HG03520 (cell line): Measurements from ENCODE around the gene MDFIC2.
"Not testable (repeated sequence)": the region's sequence is repeated elsewhere in the genome, so short reads cannot be mapped to it uniquely, and the experiment has no call there.

Source experiments
- ATAC-seq: cut with Tn5 transposase; IDR thresholded peaks from one replicate; pipeline ENCODE4 v1.9.1; 2021; ENCODE audit warnings: mild to moderate bottlenecking, moderate library complexity; ENCODE audit not compliant: unreplicated experiment

The MDFIC2 gene

DNA sequence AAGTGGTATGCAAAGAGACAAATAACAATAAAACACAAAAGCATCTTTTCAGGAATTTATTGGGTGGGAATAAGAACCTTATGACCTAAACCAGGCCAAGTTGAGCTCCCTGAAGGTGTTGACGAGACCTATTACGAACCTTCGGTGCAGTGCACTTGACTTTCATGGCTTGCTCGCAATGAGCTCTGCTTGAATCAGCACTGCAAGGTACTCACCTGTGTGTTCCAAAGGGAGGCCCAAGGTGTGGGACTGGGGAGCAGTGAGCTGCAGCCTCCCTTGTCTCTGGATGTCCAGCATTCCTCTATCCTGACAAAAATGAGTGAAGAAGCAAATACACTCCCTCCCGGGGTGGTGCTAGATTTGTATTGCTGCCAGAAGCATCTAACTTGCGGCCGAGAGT, at the start of gene MDFIC2:
Gene MDFIC2 (minus strand): TSS at position 303 of the 400 bp plus-strand sequence. CDS start 665 bp downstream, outside the sequence.
- ATAC-seq = no peak

DNA sequence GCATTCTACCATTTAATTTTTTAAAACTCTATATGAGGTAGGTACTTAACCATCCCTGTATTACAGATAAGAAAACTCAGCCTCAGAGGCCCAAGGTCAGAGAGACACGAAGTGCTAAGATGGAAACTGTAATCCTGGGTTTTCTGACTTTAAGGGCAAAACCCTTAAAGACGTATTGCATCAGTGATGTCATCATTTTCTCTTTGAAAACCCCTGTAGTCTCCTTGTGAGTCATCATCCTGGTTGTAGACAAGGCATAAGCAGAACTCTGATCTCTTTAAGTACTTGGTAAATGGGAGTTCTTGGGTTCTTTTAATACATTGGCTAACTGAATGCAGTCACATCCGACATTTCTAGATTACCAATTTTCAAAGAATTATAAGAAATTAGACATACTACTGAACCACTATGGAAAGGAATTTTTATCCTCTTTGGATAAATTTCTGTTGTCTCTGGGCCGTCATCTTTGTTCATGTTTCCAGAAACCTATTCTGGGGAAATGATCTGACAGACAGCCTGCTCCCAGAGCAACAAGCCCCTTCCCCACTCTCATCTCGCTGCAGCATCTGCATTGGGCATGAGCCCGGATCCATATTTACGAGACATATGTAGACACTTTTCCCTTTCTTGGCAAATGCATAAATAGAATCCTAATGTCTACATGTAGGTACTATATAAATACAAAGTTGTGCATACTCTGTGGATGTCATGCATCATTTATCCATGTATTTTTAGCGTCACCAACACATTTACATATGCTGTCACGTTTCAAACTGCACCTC, 48.7 kb upstream of the MDFIC2 start:
- peak; percentile 98 for ATAC-seq

DNA sequence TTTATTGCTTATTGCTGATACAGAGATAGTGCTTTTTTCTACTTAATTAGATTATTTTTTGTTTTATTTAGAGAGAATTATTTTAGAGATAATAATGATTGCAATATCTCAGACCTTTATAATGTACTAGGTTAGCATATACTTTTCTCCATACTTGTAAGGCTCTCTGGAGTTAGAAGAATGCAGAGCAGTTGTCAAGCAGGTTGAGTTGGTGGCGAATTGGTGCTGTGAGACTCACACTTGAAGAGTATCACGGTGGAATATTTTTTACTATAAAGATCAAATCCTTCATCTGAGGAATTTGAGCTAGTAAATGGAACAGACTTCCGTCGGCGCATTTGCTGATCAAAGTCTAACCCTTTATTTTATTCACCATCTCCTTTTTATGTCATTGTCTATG, 47.3 kb upstream of the MDFIC2 start:
- no peak for ATAC-seq

DNA sequence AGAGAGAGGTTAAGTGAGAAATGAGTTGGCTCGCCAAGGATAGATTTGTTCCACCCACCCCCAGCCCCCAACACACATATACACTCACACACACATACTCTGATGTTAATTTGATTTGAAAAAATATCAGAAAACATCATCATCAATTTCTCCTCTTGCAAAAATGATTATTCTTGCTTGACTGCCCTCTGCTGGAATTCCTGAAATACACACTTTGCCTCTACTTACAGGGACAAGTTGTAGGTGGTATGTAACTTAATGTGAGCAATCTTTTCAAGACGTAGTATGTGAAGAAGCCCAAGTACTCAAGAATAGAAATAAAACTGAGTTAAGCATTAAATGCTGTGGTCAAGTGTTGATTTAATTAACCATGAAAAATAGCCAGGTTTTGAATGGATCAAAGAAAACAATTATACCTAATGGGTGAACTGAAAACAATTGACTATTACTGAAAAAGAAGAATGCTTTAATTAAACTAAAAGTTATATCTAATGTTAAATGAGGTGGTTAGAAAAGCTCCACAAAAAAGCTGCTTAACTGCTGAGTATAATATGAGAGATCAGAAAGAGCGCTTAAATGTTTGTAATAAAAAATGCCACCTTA, 46.6 kb upstream of the MDFIC2 start:
- ATAC-seq = peak; percentile 32

DNA sequence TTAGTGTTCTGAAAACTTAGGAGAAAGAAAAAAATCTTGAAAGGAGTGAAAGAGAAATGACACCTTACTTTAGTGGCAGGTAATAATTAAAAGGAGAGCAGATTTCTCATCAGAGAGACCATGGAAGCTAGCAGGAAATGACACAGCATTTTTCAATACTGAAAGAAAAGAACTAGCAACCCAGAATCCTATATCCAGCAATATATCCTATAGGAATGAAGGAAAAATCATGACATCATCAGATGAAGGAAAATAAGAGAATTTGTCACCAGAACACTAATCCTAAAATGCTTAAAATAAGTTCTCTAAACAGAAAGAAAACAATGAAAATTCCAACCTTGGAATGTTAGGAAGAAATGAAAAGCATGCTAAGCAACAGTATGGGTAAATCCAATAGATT, 39.8 kb upstream of the MDFIC2 start:
- ATAC-seq = no peak

DNA sequence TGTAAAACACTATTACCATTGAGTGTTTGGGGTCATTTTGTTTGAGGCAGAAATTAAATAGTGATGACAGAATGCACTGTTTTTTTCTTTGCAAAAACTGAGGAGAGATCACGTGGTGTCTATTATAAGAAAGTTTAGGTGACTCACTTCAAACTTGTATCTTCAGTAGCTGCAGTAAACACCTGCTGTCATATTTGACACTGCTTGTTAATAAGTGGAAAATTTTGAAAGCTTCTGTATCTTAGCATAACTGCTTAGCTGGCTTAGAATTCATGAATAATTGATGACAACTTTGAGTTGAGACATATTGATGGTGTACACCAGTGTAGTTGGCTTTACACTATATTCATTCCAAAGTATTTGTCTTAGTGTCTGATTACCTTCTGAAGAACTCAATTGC, 29.7 kb upstream of the MDFIC2 start:
- no peak for ATAC-seq

DNA sequence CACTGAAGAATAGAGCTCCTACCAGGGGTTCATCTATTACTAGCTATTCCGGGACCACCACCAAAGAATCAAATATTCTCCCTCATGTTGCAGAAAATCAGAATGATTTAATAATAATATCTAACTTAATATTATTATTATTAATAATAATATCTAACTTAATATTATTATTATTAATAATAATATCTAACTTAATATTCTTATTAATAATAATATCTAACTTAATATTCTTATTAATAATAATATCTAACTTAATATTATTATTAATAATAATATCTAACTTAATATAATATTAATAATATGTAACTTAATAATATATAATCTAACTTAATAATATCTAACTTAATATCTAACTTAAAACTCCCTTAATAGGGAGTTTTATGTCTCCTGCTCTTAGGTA, 24.4 kb upstream of the MDFIC2 start:
- ATAC-seq = not testable (repeated sequence)

DNA sequence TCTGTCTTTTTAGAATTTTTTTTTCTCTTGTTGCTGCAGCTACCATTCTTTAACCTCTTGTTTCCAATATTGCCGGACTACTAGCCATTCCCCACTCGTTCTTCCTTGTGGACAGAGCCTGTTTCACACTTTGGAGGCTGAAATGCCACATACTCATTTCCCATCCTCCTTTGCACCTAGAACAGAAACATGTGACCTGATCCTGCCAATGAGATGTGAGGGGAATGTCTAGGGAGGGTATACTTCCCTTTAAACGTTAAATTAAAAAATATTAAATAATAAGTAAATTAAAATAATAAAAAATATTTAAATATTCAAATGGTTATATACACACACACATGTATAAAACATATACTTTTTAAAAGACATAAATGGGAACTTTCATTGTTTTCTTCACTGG, 20.6 kb upstream of the MDFIC2 start:
- no peak for ATAC-seq

DNA sequence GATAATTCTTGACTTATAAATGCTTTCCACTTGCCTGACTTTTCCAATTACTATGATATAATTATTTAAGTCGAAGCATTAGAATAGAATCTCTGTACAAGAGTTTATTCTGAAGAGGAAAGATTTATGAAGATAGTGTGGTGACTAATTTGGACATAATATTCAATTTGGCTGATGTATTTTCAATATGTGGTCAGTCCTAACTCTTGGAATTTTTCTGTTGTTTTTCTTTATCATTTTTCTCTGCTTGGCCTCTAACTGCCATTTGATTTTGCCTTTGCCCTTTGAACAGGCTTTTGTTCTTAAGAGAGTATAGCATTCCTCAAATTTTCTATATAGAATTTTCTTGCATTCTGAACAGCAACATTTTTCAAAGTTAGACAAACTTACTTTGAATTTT, 2.6 kb upstream of the MDFIC2 start:
- no peak for ATAC-seq

DNA sequence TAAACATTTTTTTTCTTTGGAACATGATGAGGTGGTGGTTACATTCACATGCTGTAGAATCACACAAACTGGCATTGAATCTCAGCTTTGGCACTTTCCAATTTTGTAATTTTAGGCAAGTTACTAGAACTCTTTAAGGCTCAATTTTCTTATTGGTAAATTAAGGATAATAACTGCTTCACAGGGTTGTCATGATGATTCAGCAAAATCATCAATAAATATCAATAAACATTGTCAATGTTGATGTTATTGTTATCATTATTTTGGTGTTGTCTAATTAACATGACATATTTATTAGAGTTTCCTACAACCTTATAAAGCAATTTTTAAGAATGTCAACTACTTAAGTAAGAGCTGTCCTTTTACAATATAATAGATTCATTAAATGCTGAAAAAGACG, 1.6 kb downstream of the MDFIC2 start:
- ATAC-seq = no peak

DNA sequence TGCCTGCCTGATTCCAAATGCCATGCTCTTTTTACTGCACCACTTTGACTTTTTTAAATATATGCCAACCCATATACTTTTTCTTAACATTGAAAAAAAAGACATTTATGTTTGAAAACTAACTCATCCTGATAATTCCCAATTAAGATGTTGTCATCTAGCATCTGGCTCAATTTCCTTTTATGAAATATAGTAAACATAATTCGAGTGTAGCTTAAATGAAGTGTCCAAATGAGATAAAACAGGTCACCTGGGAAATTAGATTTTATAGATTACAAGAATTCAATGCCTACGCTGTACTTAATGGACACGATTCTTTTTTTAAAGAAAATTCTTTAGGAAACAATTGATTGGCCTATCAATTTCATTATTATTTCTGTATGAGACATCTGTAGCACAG, 2.8 kb downstream of the MDFIC2 start:
- ATAC-seq = no peak

DNA sequence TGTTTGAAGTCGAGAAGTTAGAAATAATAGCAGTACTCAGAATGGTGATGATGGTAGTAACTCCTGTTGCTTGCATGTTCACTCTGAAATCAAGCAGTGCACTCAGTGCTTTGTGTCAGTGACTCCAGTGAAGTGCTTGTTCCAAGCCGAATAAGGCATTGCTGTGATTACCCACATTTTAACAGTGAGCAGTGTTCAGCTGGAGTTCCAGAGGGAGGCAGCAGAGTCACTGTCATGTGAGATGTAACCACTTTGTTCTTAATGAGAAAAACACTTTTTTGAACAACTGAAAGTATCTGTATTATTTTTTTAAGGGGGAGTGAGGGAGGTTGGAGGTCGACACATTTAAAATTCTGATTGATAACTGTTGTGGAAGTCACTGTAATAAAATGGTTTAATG, 3.7 kb downstream of the MDFIC2 start:
- no peak for ATAC-seq

DNA sequence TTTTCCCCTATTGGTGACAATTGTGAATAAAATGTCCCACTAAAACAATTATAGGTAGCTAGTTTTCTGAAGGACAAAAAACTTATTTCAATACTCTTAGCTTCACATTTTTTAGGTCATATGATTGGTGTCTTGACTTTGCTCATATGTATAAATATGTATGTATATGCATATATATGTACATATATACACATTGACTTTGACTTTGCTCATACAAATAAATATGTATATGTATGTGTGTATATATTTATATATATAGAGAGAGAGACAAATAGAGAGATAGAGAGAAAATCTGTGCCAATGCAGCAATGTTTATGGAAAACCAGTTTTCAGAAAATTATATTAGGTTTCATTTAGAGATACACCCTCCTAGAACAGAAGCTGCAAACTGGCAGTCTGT, 5.7 kb downstream of the MDFIC2 start:
- ATAC-seq = no peak

DNA sequence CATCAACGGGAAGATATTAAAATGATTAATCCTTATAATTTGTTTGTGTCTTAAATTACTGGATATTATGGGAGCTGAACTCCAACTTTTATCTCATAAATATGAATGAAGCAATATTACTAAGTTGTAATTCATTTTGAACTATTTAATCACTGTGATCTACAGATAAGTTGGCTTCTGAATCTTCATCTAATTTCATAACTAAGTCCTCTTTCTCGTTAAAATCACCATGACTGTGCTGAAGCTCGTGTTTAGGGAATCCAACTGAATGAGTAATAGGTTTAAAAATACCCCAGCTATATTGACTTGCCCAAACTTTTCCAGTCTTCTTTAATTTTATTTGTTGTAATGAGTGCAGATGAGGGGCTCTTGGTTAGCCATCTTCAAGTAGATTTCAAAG, 14.1 kb downstream of the MDFIC2 start:
- no peak for ATAC-seq

DNA sequence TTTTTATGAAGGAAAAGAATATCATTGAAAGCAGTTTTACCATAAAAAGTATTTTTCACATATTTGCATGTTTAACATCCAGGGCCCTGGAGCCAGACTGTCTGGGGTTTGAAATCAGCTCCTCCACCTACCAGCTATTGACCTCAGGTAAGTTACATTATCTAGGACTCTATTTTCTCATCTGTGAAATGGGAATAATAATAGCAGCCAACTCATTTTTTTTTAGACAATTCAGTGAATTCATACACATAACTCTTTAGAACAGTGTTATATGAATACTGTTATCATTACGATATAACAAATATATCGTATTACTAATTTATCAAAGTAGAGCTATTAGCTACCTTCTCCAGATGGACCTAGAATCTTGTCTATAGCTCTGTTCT, 21.3 kb downstream of the MDFIC2 start:
- ATAC-seq = no peak

DNA sequence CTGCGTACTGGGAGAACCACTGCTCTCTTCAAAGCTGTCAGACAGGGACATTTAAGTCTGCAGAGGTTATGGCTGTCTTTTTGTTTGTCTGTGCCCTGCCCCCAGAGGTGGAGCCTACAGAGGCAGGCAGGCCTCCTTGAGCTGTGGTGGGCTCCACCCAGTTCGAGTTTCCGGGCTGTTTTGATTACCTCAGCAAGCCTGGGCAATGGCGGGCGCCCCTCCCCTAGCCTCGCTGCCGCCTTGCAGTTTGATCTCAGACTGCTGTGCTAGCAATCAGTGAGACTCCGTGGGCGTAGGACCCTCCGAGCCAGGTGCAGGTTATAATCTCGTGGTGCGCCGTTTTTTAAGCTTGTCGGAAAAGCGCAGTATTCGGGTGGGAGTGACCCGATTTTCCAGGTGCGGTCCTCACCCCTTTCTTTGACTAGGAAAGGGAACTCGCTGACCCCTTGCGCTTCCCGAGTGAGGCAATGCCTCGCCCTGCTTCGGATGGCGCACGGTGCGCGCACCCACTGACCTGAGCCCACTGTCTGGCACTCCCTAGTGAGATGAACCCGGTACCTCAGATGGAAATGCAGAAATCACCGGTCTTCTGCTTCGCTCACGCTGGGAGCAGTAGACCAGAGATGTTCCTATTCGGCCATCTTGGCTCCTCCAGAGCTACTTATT, 21.9 kb downstream of the MDFIC2 start:
- not testable (repeated sequence) for ATAC-seq

DNA sequence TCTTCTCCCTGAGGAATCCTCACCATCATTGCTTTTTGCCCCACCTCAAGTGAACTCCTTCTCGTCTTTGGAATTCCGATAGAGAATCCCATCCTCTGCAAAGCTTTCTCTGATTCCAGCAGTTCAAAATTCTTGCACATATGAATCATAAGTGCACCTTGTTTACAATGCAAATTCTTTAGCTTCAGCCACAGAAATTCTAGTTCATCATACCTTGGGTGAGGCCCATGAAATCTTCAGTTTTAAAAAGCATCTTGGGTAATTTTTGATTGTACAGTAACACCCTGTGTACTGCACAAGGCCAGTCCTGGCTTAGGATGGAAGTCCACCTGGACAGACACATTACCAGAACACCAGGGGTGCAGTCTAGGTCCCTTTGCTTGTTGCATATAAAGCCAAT, 30.8 kb downstream of the MDFIC2 start:
- no peak for ATAC-seq

DNA sequence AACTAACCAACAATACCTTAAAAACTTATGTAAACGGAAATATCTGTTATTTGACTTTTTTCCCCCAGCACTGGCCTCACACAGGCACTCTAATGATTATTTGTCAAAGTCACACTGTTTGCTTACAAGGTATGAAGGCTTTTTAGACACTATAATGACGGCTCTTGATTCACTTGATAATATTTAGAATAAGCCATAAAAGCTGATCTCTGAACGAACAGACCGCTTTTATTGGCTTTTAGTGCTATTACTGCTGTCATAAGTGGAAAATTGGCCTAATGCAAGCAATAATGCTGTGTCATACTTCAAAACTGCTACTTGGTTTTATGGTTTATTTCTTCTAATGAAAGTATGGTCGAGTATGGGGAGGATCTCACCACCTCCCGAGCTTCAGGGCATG, 35.1 kb downstream of the MDFIC2 start:
- no peak for ATAC-seq

DNA sequence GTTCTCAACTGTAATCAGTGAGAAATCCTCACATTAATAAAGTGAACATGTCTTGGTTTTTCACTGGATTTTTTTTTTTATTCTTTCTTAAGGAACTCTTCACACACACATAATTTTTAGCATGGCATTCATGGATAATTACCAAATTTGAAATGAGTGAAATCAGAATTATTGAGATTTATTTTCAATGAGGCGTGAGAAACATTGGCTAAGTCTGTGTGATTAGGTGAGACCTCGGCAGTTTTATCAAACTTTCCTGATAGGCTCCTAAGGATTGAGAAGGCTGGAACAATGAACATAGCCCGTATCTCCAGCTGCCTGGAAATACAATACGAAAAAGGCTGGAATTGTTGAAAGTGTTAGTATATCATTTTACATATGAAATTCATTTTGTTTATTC, 35.5 kb downstream of the MDFIC2 start:
- no peak for ATAC-seq

DNA sequence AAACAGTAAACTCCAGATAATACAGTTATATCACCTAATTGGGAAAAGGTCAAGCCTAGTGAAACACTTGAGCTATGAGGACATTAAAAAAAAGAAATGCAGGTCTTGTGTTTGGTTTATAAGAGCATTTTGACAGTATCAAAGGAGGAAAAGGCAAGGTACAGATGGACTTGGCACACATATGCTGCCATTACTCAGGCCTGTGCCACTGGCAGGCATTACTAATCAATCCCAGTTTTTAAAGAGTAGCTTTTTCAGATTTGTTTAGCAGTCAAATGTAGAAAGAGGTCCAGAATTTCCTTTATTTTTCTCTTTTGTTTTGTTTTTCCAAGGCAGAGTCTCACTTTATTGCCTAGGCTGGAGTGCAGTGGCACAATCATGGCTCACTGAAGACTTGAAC, 38.9 kb downstream of the MDFIC2 start:
- no peak for ATAC-seq

DNA sequence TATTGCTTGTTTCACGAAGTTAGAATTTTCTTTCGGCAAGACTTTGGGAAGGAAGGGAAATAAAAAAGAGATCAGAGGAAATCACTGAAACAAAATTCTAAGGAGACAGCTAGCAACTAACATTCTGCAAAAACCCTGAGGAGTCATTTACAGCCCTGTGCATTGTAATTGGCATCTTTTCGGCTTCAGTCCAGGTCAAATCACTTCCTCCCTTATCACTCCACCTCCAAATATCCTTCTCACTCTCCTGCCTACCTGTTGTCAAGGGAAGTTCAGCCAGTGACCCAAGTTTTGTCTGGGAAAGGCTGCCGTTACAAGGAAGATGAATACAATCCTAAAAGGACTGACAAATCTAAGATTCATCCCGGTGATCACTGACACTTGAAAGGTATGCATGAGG, 39.6 kb downstream of the MDFIC2 start:
- ATAC-seq = no peak

DNA sequence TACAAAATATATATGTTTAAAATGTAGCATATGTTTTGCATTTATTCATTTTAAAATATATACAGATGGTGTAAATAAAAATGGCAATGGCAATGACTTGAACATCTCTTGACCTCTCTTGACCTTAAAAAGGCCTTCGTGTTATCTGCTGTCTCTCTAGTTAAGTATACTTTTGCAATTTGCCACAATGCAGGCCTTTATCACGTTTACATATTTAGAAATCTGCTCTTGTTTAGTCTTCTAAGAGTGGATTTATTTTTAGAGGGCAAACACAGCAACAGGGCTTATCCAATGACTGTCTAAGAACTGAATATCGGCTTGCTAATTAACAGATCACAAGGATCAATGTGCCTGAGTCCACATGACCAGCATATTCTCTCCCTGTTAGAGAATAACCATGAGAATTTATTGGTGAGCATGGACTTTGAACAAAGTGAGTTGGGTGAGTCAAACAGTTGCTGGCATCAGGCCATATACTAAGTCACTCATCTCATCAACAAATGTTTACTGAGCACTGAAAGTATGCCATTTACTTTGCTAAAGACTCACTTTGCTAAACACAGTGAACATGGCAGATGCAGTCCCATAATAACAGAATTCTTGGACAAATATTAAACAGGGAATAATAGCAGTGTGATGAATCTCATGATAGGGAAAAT, 48.2 kb downstream of the MDFIC2 start:
- ATAC-seq = no peak
